GM12892 (cell line): Measurements from ENCODE around the gene PCSK7.

Source experiments
- POLR2A ChIP-seq: IDR thresholded peaks from 2 replicates; pipeline ENCODE4 v1.6.1; 2011; ENCODE audit warnings: low read depth, low read length, control low read depth
- POLR2AphosphoS5 ChIP-seq: IDR thresholded peaks from 2 replicates; pipeline ENCODE4 v1.6.1; 2011; ENCODE audit warnings: low read depth, low read length, control low read depth
- TAF1 ChIP-seq: IDR thresholded peaks from 2 replicates; pipeline ENCODE4 v1.6.1; 2011; ENCODE audit warnings: low read depth, mild to moderate bottlenecking, control low read depth, low read length, borderline replicate concordance

DNA sequence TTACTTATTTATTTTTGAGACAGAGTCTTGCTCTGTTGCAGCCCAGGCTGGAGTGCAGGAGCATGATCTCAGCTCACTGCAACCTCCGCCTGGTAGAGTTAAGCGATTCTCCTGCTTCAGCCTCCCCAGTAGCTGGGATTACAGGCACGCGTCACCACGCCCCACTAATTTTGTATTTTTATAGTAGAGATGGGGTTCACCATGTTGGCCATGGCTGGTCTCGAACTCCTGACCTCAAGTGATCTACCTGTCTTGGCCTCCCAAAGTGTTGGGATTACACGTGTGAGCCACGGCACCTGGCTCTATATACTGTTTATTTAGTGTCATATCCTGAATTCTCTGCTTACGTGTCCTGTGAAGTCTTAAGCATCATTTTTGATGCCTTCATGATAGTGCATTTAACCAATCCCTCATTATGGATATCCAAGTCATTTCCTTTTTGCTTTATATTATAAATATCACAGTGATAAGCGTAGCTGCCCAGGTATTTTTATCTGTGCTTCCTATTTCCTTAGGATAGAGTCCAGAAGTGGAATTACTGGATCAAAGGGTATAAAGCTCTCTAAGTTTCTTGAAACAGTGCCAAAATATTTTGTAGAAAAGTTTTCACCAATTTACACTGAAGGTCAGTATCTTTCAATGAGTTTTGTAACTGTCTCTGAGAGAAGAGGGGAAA lies 54.2 kb downstream of the PCSK7 start:
- TF ChIP-seq POLR2AphosphoS5 (no peak), TAF1 (no peak), POLR2A (no peak)
